HCT116 (cell line): ENCODE data around the gene FAAP100. TPM values are rescaled to one million over a fixed set of nuclear protein-coding genes. Genes with fewer than 3 reads are reported as not detected.

Experiments used
- ATAC-seq: fragments of 200-7000 bp; cut with Tn5 transposase; 2 replicates; pipeline ENCODE4 v1.9.1; 2020; ENCODE audit warnings: mild to moderate bottlenecking, moderate library complexity
- BruUV-seq: library from RNA; stranded (reverse); fragments of 400-500 nt; replicated peaks from 2 replicates; lab custom pipeline; 2021; lab: Mats Ljungman, UMichigan
- CTCF ChIA-PET: fragments of 300-600 bp; sonication (Branson Sonifier 250); formaldehyde crosslinking; loops from one replicate; lab custom pipeline; 2021; ENCODE audit warnings: antibody characterized with exemption; lab: Charles Lee
- POLR2A ChIA-PET: fragments of 300-600, 350-600 bp; sonication (Branson Sonifier 250); formaldehyde crosslinking; loops from one replicate; lab custom pipeline; 2021; ENCODE audit warnings: antibody characterized with exemption; lab: Charles Lee
- RAD21 ChIA-PET, 2 experiments: fragments of 300-600 bp; sonication (Branson Sonifier 250); formaldehyde crosslinking; loops; one replicate each; lab custom pipeline; 2023; ENCODE audit warnings: low total read pairs in 2 of 2; ENCODE audit not compliant: uncharacterized antibody in 2 of 2, unreplicated experiment in 2 of 2, low non-redundant PET in 1 of 2; lab: Charles Lee
- DNase-seq: peaks from one replicate; pipeline ENCODE4 v3.0.0-alpha.2; 2010; ENCODE audit warnings: low read depth, low spot score
- H2AFZ ChIP-seq: fragments of 200-600 bp; shearing (Covaris generic), sonication (generic); 2 replicates; pipeline ENCODE4 v1.6.1; 2017; ENCODE audit warnings: low read depth, mixed run types, mixed read lengths, antibody characterized with exemption, low read length; ENCODE audit not compliant: poor library complexity, severe bottlenecking
- H3K27ac ChIP-seq: 2 replicates; pipeline ENCODE4 v1.5.1; 2012; ENCODE audit warnings: low read depth, low read length
- H3K27me3 ChIP-seq: fragments of 200-600 bp; sonication (generic); 2 replicates; pipeline ENCODE4 v1.6.1; 2016; ENCODE audit warnings: mixed run types, low read length, mixed read lengths; ENCODE audit not compliant: insufficient read depth
- H3K36me3 ChIP-seq, 2 experiments: fragments of 200-500 bp in 1 of 2; fragments of 200-600 bp in 1 of 2; sonication (Bioruptor generic) in 1 of 2; sonication (generic) in 1 of 2; 2 replicates each; pipeline versions ENCODE4 v1.5.1 to v1.6.1; 2014 to 2016; ENCODE audit warnings: low read length in 2 of 2, inconsistent platforms in 1 of 2, mixed read lengths in 1 of 2, mixed run types in 1 of 2; ENCODE audit not compliant: insufficient read depth in 2 of 2, control insufficient read depth in 1 of 2
- H3K4me1 ChIP-seq, 2 experiments: fragments of 200-600 bp in 1 of 2; sonication (generic) in 1 of 2; 2 replicates each; pipeline versions ENCODE4 v1.5.1 to v1.6.1; 2012 to 2017; ENCODE audit warnings: low read length in 2 of 2, inconsistent platforms in 1 of 2, mild to moderate bottlenecking in 1 of 2, mixed read lengths in 1 of 2, mixed run types in 1 of 2, moderate library complexity in 1 of 2; ENCODE audit not compliant: insufficient read depth in 2 of 2, control insufficient read depth in 1 of 2
- H3K4me2 ChIP-seq: fragments of 200-600 bp; sonication (generic); 2 replicates; pipeline ENCODE4 v1.6.1; 2017; ENCODE audit warnings: mixed run types, low read length, mixed read lengths
- H3K4me3 ChIP-seq, 2 experiments: fragments of 200-600 bp in 1 of 2; sonication (generic) in 1 of 2; replicated peaks in 1 of 2; 2 replicates each; pipeline ENCODE4 v1.5.1; 2011 to 2016; ENCODE audit warnings: low read length in 2 of 2, control low read depth in 1 of 2, low read depth in 1 of 2, mild to moderate bottlenecking in 1 of 2, mixed read lengths in 1 of 2, mixed run types in 1 of 2
- H3K79me2 ChIP-seq: fragments of 200-600 bp; sonication (generic); 2 replicates; pipeline ENCODE4 v1.6.1; 2017; ENCODE audit warnings: mild to moderate bottlenecking, mixed run types, low read length, moderate library complexity, mixed read lengths; ENCODE audit not compliant: insufficient read depth
- H3K9ac ChIP-seq: fragments of 200-600 bp; sonication (generic); 2 replicates; pipeline ENCODE4 v1.6.1; 2016; ENCODE audit warnings: low read length, mixed read lengths
- H3K9me2 ChIP-seq: fragments of 200-600 bp; sonication (generic), shearing (Covaris generic); 2 replicates; pipeline ENCODE4 v1.6.1; 2017; ENCODE audit warnings: mixed run types, mild to moderate bottlenecking, moderate library complexity; ENCODE audit not compliant: insufficient read depth
- H3K9me3 ChIP-seq, 2 experiments: fragments of 200-500 bp in 1 of 2; fragments of 200-600 bp in 1 of 2; sonication (Bioruptor generic) in 1 of 2; sonication (generic) in 1 of 2; 2 replicates each; pipeline ENCODE4 v1.6.1; 2014 to 2017; ENCODE audit warnings: low read length in 2 of 2, mixed read lengths in 2 of 2, inconsistent platforms in 1 of 2, low read depth in 1 of 2, mild to moderate bottlenecking in 1 of 2, mixed run types in 1 of 2, moderate library complexity in 1 of 2; ENCODE audit not compliant: control insufficient read depth in 1 of 2, insufficient read depth in 1 of 2
- H4K20me1 ChIP-seq: fragments of 200-600 bp; sonication (generic), shearing (Covaris generic); 2 replicates; pipeline ENCODE4 v1.6.1; 2017; ENCODE audit warnings: mixed run types, mild to moderate bottlenecking, moderate library complexity; ENCODE audit not compliant: insufficient read depth
- CBX3 ChIP-seq: IDR thresholded peaks from 2 replicates; pipeline ENCODE4 v1.6.1; 2012; ENCODE audit warnings: low read depth
- MAX ChIP-seq: IDR thresholded peaks from 2 replicates; pipeline ENCODE4 v1.6.1; 2012
- POLR2AphosphoS5 ChIP-seq: IDR thresholded peaks from 2 replicates; pipeline ENCODE4 v1.6.1; 2011; ENCODE audit warnings: mild to moderate bottlenecking, low read depth, low read length, moderate library complexity
- RAD21 ChIP-seq: IDR thresholded peaks from 2 replicates; pipeline ENCODE4 v1.6.1; 2012; ENCODE audit warnings: low read depth, mild to moderate bottlenecking
- YY1 ChIP-seq: IDR thresholded peaks from 2 replicates; pipeline ENCODE4 v1.6.1; 2011; ENCODE audit warnings: low read length, low read depth, moderate library complexity, mild to moderate bottlenecking; ENCODE audit not compliant: insufficient replicate concordance; ENCODE audit errors: extremely low read depth
- intact Hi-C: fragments of 100-400 bp; cut with micrococcal nuclease; formaldehyde crosslinking; loops from 2 replicates; pipeline ENCODE4 v1.10.0; 2022
- total RNA-seq: library from RNA; stranded (reverse); gene quantifications from one replicate; pipeline ENCODE4 v1.2.1, GENCODE V29; 2021; ENCODE audit not compliant: unreplicated experiment
- TF ChIP-seq, protein P1 (sequence below): IDR thresholded peaks from 2 replicates; pipeline ENCODE4 v1.6.1; 2012

Gene FAAP100
- total RNA-seq, 1 experiment from 2014 or later = 53.4 TPM

GRCh38 chr17:81509207-81509971 is 42.8 kb downstream of the FAAP100 start:
- Histone ChIP-seq H3K4me3 (peak overlapping the region; percentile 85 to 96), H3K9me2 (no peaks in the 10 kb centered on the region), H3K9me3 (no peaks in the 10 kb centered on the region), H3K36me3 (peaks cover 19 to 34% of the 10 kb centered on the region in 2 experiments), H3K27ac (peak overlapping the region; percentile 15; the same call in 1 of the 2 replicates), H3K9ac (peak overlapping the region; percentile 90), H4K20me1 (peaks cover 35% of the 10 kb centered on the region; the same call in 1 of the 2 replicates), H2AFZ (no peak overlapping the region), H3K4me2 (peak overlapping the region; percentile 99), H3K79me2 (peaks cover 47% of the 10 kb centered on the region), H3K4me1 (peaks cover 11 to 48% of the 10 kb centered on the region in 2 experiments; a peak in 3 of 4 replicates), H3K27me3 (no peaks in the 10 kb centered on the region)
- TF ChIP-seq POLR2AphosphoS5 (peak; percentile 84), CBX3 (no peak), YY1 (peak; percentile 16)
- intact Hi-C loops = no loop called here
- RAD21 ChIA-PET = no interaction called here
- no TSS peak for BruUV-seq
- CTCF ChIA-PET = interaction anchor here (2.7 kb wide), 1 partner anchor 25 kb away, joined by 9 read pairs; no protein-coding TSS in a partner anchor
- no peak for DNase-seq
- POLR2A ChIA-PET = interaction anchor here (0.5 to 4.3 kb wide), 16 partner anchors 10 to 440 kb away, joined by 3 to 42 read pairs (median 6); partner anchors contain the start of genes BAHCC1 and FAAP100
- ATAC-seq = peak; percentile 10

- Histone ChIP-seq H3K9me3 (no peaks in the 10 kb centered on the region), H3K4me3 (no peak overlapping the region), H3K4me2 (peak overlapping the region; percentile 99), H2AFZ (no peak overlapping the region), H3K4me1 (peaks cover 11 to 42% of the 10 kb centered on the region in 2 experiments; a peak in 3 of 4 replicates), H3K9ac (peak overlapping the region; percentile 90; the same call in 1 of the 2 replicates), H3K27ac (peak overlapping the region; percentile 15; the same call in 1 of the 2 replicates), H3K27me3 (no peaks in the 10 kb centered on the region), H4K20me1 (peaks cover 35% of the 10 kb centered on the region; the same call in 1 of the 2 replicates), H3K9me2 (no peaks in the 10 kb centered on the region), H3K79me2 (peaks cover 42% of the 10 kb centered on the region), H3K36me3 (peaks cover 19 to 34% of the 10 kb centered on the region in 2 experiments)
- CTCF ChIA-PET = interaction anchor here (0.7 to 2.7 kb wide), 2 partner anchors 24 to 520 kb away, joined by 3 to 9 read pairs; no protein-coding TSS in a partner anchor
- TF ChIP-seq, protein P1, sequence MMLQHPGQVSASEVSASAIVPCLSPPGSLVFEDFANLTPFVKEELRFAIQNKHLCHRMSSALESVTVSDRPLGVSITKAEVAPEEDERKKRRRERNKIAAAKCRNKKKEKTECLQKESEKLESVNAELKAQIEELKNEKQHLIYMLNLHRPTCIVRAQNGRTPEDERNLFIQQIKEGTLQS = no peak
- TF ChIP-seq RAD21 (no peak), MAX (no peak), POLR2AphosphoS5 (peak; percentile 7; the same call in 1 of the 2 replicates)
- RAD21 ChIA-PET = no interaction called here
- DNase-seq = peak; percentile 84
- ATAC-seq = peak; percentile 23
- BruUV-seq = no TSS peak
- intact Hi-C loops = no loop called here
- POLR2A ChIA-PET = interaction anchor here (0.6 to 4.3 kb wide), 15 partner anchors 9 to 366 kb away, joined by 3 to 42 read pairs (median 5); partner anchors contain the start of gene FAAP100
Measured at GRCh38 chr17:81508639-81509206, 43.4 kb downstream of the FAAP100 start.
